HL-60 (cell line): ENCODE data around the gene EFHC1.

ENCODE experiments used
- DNase-seq, 2 experiments: peaks; one replicate each; pipeline ENCODE4 v3.0.0-alpha.2; 2010 to 2020; ENCODE audit warnings: low read depth in 1 of 2, low spot score in 1 of 2
- H3K27ac ChIP-seq: fragments of 250-450 bp; sonication (Bioruptor Pico); replicated peaks from 2 replicates; pipeline ENCODE4 v1.5.1; 2020; ENCODE audit warnings: mild to moderate bottlenecking, moderate library complexity
- H3K27me3 ChIP-seq: fragments of 250-450 bp; sonication (Bioruptor Pico); 2 replicates; pipeline ENCODE4 v1.5.1; 2021; ENCODE audit warnings: mild to moderate bottlenecking, moderate library complexity; ENCODE audit not compliant: insufficient read depth, poor library complexity, severe bottlenecking
- H3K4me3 ChIP-seq: replicated peaks from 2 replicates; pipeline ENCODE4 v1.5.1; 2011; ENCODE audit warnings: mild to moderate bottlenecking, control low read depth, low read length; ENCODE audit not compliant: insufficient read depth
- CTCF ChIP-seq: IDR thresholded peaks from one replicate; pipeline ENCODE4 v1.5.1; 2011; ENCODE audit warnings: low read length, control low read depth, inconsistent platforms; ENCODE audit not compliant: insufficient read depth
- GABPA ChIP-seq: IDR thresholded peaks from 2 replicates; pipeline ENCODE4 v1.6.1; 2012; ENCODE audit warnings: low read depth
- POLR2AphosphoS5 ChIP-seq: IDR thresholded peaks from 2 replicates; pipeline ENCODE4 v1.6.1; 2012; ENCODE audit warnings: low read depth
- REST ChIP-seq: IDR thresholded peaks from 2 replicates; pipeline ENCODE4 v1.6.1; 2012; ENCODE audit warnings: low read depth; ENCODE audit not compliant: insufficient replicate concordance
- SPI1 ChIP-seq: IDR thresholded peaks from 2 replicates; pipeline ENCODE4 v1.6.1; 2012; ENCODE audit warnings: low read depth, mild to moderate bottlenecking, borderline replicate concordance

Gene EFHC1

GRCh38 chr6:52489881-52490280, 69.7 kb downstream of the EFHC1 start:
- TF ChIP-seq SPI1 (no peak), GABPA (no peak), POLR2AphosphoS5 (no peak), CTCF (no peak), REST (no peak)
- H3K27me3 ChIP-seq, result no peaks in the 10 kb centered on the region
- H3K4me3 ChIP-seq, result no peak overlapping the region
- DNase-seq, result no peak
- H3K27ac ChIP-seq, result no peak overlapping the region

- no peak for TF ChIP-seq POLR2AphosphoS5
- no peak for TF ChIP-seq SPI1
- TF ChIP-seq CTCF, result no peak
- no peak for TF ChIP-seq REST
- no peak for TF ChIP-seq GABPA
- Histone ChIP-seq H3K27ac (no peak overlapping the region), H3K27me3 (no peaks in the 10 kb centered on the region), H3K4me3 (no peak overlapping the region)
- DNase-seq, result no peak
Measured at GRCh38 chr6:52491203-52492069, 71.3 kb downstream of the EFHC1 start.

DNA sequence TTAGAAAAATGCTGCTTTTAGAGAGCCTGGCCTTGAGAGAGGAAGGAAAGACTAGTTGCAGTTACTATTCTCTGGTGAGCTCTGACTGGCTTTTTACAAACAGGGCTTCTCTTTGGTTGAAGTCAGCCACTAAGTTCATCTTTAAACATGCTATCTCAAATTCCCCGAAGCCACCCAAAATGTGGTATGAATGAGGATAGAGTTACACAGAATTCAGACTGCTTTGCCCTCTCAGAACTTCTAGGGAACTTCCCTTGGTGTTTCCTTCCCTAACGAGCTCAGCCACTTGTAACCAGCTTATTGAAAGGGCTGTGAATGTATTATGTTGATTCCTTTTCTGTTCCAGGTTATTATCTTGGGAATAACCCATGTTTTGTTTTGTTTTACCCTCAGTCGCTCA, 73.5 kb downstream of the EFHC1 start:
- no peak for DNase-seq
- no peak for TF ChIP-seq GABPA
- no peak for TF ChIP-seq SPI1
- TF ChIP-seq REST, result no peak
- TF ChIP-seq CTCF, result no peak
- no peak for TF ChIP-seq POLR2AphosphoS5
- H3K27ac ChIP-seq, result no peak overlapping the region

More for the DNA sequence above, 73.5 kb downstream of the EFHC1 start:
- Histone ChIP-seq H3K4me3 (no peak overlapping the region), H3K27me3 (no peaks in the 10 kb centered on the region)
